ENCODE data around the gene CGB8.
"Not testable (repeated sequence)": the region's sequence is repeated elsewhere in the genome, so short reads cannot be mapped to it uniquely, and the experiment has no call there.

The CGB8 gene

GRCh38 chr19:49049011-49049410 lies at the start of gene CGB8:
TSS of gene CGB8 (minus strand) at chr19:49049111. CDS start at chr19:49048739, 372 bp downstream.
- not testable (repeated sequence) for DNase-seq (ENCODE audit: low read depth)

- peak; percentile 43 for DNase-seq (ENCODE audit: low read depth)
These were observed 48.8 kb upstream of the CGB8 start for GRCh38 chr19:49097453-49098288.

- DNase-seq (ENCODE audit: low read depth) = no peak
These were observed 45.9 kb upstream of the CGB8 start for GRCh38 chr19:49094505-49095482.

DNA sequence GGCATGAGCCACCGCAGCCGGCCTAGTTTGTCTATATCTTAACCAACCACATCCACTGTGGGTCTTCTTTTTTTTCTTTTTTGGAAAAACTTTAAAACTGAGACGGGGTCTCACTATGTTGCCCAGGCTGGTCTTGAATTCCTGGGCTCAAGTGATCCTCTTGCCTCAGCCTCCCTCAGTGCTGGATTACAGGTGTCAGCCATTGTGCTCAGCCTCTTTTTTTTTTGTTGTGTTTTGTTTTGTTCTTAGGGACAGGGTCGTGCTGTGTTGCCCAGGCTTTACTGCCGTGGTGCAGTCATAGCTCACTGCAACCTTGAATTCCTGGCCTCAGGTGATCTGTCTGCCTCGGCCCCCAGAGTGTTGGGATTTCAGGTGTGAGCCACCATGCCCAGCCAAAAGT lies 43.8 kb upstream of the CGB8 start:
- no peak for DNase-seq (ENCODE audit: low read depth)

DNA sequence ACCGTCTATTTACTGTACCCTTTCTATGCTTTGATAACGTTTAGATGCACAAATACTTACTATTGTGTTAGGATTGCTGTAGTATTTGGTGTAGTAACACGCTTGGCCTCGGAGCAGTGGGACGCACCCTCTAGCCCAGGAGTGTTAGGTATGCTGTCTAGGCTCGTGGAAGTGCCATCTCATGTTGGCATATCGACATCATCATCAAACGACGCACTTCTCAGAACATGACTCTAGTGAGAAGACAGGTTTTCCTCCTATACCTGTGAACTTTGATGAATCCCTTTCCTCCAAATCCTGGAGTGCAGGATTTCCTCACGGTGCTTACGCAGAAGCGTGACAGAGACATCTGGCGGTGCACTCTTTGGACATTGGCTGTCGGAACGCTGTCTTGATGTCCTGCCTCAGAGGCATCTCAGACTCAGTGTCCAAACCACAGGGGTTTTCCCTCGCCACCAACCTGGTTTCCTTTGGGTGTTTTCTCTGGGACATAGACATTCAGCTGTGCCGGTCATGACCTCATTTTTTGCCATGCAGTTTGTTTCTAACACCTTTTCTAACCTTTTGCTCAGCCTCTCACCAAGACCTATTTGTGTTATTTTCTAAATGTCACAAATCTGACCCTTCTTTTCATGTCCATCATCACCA lies 42.6 kb upstream of the CGB8 start:
- DNase-seq (ENCODE audit: low read depth) = no peak

- no peak for DNase-seq (ENCODE audit: low read depth)
These were observed 37.4 kb upstream of the CGB8 start for GRCh38 chr19:49086296-49086695.

DNA sequence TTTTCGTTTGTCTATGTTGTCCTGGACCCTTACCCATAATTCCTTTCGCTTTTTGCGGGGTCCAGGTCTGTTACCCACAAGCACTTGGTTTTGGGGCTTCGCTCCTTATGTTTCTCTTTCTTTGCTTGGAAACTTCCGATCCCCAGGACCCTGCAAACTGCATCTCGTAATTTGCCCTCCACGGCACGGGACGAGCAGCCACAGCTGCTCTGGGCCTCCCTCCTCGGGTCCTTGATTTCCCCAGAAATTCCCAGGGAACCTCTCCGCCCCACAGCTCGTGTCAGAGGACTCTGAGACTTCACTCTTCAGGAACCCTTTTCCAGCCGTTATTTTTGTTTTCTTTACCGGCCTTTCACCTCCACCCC lies 36.9 kb upstream of the CGB8 start:
- no peak for DNase-seq (ENCODE audit: low read depth)

DNA sequence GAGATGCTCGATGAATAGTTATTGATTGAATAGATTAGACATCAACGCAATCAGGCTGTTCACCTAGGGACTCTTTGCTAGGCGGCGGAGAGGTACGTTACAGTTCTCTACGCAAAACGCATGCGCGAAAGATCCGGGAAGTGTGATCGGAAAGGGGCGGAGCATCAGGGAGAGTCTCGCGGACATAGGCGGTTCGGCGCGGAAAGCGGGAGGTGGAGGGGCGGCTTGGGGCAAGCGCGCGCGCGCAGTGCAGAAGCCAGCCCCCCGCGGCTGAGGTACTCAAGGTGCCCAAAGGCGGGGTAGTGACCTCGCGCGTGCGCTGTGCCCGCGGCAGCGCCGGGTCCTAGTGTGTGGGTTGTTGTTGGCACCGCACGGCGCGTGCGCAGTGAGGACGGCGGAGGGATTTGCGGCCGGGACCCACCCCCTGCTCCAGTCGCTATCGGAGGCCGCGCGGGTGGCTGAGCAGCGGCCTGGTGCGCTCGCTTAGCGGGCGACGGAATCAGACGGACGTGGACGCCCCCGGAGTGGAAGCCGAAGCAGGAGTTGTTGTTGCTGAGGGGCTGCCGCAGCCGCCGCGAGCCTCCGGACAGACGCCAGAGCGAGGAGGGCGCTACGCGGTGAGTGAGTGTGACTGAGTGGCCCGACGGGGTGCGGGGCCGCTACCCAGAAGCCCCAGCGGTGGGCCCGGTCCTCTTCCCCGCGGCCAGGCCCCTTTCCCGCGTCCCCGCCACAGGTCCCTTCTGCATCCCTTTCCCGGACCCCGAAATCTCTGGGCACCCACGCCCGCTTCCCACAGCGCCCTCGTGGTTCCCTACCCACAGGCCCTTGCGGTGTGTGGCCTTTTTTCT lies 36.3 kb upstream of the CGB8 start, which contains the start of gene SNRNP70:
Gene SNRNP70, plus strand, starts transcription at position 432 of the 848 bp plus-strand sequence. CDS start 964 bp downstream, outside the sequence.
- peak; percentile 99 for DNase-seq (ENCODE audit: low read depth)

GRCh38 chr19:49084206-49085019 lies 35.5 kb upstream of the CGB8 start:
- DNase-seq (ENCODE audit: low read depth) = no peak

GRCh38 chr19:49081273-49081672 lies 32.4 kb upstream of the CGB8 start:
- DNase-seq (ENCODE audit: low read depth) = no peak

GRCh38 chr19:49080392-49080791 lies 31.5 kb upstream of the CGB8 start:
- DNase-seq (ENCODE audit: low read depth) = no peak

- not testable (repeated sequence) for DNase-seq (ENCODE audit: low read depth)
These were observed 26.0 kb upstream of the CGB8 start for GRCh38 chr19:49074869-49075268.

- DNase-seq (ENCODE audit: low read depth) = no peak
These were observed 24.8 kb upstream of the CGB8 start for GRCh38 chr19:49073514-49074378.

GRCh38 chr19:49071860-49072547 lies 23.1 kb upstream of the CGB8 start:
- DNase-seq (ENCODE audit: low read depth) = no peak

GRCh38 chr19:49070416-49070815 lies 21.5 kb upstream of the CGB8 start:
- no peak for DNase-seq (ENCODE audit: low read depth)

- no peak for DNase-seq (ENCODE audit: low read depth)
These were observed 20.1 kb upstream of the CGB8 start for GRCh38 chr19:49069026-49069425.

GRCh38 chr19:49067554-49067953 lies 18.6 kb upstream of the CGB8 start:
- no peak for DNase-seq (ENCODE audit: low read depth)

DNA sequence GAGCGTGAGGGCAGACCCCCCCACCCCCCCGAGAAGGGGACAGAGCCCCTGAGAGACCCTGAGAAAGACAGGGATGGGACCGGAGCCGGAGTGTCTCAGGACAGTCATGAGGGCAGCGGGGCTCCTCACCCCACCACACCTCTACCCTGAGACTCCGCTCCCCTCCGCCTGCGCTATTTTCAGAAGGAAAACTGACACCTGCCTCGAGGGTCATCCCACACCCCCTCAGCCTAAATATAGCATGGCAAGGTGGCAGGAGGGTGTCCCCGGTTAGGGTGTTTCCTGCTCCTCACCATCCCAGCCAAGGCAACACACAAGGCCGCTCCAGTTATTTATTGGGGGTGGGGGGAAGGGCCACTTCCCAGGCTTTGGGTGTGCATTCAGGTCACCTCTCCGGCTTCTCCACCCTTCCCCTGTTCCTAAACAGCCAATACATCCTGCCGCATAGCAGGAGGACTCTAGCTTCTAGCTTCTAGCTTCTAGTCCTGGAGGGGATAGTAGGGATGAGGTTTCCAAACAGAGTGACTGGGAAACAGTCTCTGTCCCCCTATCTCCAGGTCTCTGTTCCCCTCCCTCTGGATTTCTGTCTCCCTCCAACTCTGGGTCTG lies 17.1 kb upstream of the CGB8 start:
- DNase-seq (ENCODE audit: low read depth) = no peak

All from stimulated activated CD8-positive, alpha-beta memory T cell treated with anti-CD3 and anti-CD28 coated beads, Interleukin-12 subunit alpha, Interleukin-12 subunit beta, amount 100 ng/mL, for 4 hours (primary cell).